Parietal lobe (tissue), 2 donors: ENCODE results near the gene YY2. TPM values are rescaled to one million over a fixed set of nuclear protein-coding genes. Genes with fewer than 3 reads are reported as not detected.

Source experiments
- small RNA-seq: library from RNA; depleted of rRNA; stranded (forward); fragments of <200 nt; gene quantifications from one replicate; pipeline ENCODE3, GENCODE V24; 2014; ENCODE audit warnings: low replicate concordance
- total RNA-seq: library from RNA; depleted of rRNA; stranded (reverse); fragments of >200 nt; gene quantifications from one replicate; pipeline ENCODE4 v1.2.3, GENCODE V29; 2014

The YY2 gene
- total RNA-seq: 4.4 TPM

DNA sequence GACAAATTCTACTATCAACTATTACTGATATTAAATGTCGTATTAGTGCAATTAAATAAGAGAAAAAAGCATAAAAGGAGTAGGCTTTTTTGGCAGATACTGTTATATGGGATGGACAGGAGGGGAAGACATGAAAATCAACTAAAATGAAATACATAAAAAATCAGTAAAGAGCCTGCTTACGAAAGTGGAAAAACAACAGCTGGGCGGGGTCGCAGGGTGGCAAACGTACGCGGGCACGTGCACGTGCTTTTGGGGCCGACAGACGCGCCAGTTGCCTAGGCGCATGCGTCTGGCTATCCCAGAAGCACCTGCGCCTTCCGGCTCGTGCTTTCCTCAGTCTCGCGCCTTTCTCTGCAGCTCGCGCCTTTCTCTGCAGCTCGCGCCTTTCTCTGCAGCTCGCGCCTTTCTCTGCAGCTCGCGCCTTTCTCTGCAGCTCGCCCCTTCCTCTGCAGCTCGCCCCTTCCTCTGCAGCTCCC is at the start of gene YY2:
Gene YY2, plus strand, starts transcription at position 51 of the 479 bp plus-strand sequence. CDS start 498 bp downstream, outside the sequence.

DNA sequence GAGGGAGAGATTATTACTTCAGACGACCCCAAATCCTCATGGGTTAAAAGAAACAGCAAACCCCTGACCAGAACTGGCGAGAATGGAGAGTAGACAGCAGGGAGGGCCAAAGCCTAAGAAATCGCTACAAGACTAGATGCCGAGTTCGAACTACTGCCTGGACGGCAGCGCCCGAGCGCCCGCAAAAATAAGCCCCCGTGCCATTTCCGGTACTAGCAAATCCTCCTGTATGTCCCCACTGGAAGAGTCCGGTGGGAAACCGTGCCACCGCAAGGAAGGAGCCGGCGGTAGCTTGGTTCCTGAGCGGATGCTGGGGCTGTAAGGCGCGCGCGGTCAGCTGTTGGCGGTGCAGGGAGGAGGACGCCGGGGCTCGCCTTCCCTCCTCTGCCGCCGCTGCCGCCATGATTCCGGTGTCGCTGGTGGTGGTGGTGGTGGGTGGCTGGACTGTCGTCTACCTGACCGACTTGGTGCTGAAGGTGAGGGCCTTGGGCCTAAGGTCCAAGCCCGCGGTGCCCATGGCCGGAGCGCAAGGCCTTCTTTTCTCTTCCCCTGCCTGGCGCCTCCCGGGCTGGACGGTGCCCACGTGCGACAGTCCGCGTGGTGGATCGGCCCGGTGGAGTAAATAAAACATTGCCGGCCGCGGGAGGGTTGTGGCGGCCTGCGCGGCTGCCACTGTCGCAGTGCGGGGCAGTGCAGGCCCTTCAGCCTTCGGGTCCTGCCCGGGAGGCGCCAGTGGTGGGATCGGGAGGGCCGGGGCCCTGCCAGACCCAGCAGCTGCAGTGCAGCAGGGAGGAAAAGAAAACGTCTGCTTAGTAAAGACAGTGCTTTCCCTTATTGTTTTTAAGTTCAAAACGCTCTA is 16.2 kb upstream of the YY2 start, which contains the start of gene MBTPS2:
Gene MBTPS2, plus strand, starts transcription at position 284 of the 859 bp plus-strand sequence. Its CDS starts 118 bp downstream, at position 402.

Small RNA genes lying within 50 kb of the gene (small RNA-seq; reads per million reads assigned to genes)
- gene U73479.1: not detected

Other genes with a start within 250 kb of the YY2 start
- not detected for gene KLHL34, start 197.7 kb upstream of the YY2 start, total RNA-seq
- gene SMPX, start 97.9 kb upstream of the YY2 start, total RNA-seq: not detected
- gene MBTPS2, start 16.4 kb upstream of the YY2 start, total RNA-seq: 16.3 TPM
- 120 TPM for gene SMS, start 84.7 kb downstream of the YY2 start, total RNA-seq
- 3.1 TPM for gene PHEX, start 176.3 kb downstream of the YY2 start, total RNA-seq